Muscle of back (tissue), 11 donors: ENCODE measurements around the gene BANP. TPM values are rescaled to one million over a fixed set of nuclear protein-coding genes. Genes with fewer than 3 reads are reported as not detected.
A peak's percentile ranks its signal among the peaks of the same experiment; 100 is the strongest.
"Not testable (repeated sequence)": the region's sequence is repeated elsewhere in the genome, so short reads cannot be mapped to it uniquely, and the experiment has no call there.

Experiments used
- DNase-seq, 3 donors: peaks; one replicate each; pipeline versions ENCODE4 v3.0.0 to v3.0.0-alpha.2; 2013
- polyA plus RNA-seq, 10 donors: library from polyadenylated mRNA; unstranded; fragments of 120-200 nt; gene quantifications; one replicate each; pipeline ENCODE4 v1.2.1, GENCODE V29; 2013; ENCODE audit not compliant: insufficient read length in 10 of 10

BANP gene
- polyA plus RNA-seq, 10 donors: 10.4 to 15.2 (median 13.2) TPM

GRCh38 chr16:88014252-88014781 is 63.1 kb downstream of the BANP start:
- DNase-seq: no peak

DNA sequence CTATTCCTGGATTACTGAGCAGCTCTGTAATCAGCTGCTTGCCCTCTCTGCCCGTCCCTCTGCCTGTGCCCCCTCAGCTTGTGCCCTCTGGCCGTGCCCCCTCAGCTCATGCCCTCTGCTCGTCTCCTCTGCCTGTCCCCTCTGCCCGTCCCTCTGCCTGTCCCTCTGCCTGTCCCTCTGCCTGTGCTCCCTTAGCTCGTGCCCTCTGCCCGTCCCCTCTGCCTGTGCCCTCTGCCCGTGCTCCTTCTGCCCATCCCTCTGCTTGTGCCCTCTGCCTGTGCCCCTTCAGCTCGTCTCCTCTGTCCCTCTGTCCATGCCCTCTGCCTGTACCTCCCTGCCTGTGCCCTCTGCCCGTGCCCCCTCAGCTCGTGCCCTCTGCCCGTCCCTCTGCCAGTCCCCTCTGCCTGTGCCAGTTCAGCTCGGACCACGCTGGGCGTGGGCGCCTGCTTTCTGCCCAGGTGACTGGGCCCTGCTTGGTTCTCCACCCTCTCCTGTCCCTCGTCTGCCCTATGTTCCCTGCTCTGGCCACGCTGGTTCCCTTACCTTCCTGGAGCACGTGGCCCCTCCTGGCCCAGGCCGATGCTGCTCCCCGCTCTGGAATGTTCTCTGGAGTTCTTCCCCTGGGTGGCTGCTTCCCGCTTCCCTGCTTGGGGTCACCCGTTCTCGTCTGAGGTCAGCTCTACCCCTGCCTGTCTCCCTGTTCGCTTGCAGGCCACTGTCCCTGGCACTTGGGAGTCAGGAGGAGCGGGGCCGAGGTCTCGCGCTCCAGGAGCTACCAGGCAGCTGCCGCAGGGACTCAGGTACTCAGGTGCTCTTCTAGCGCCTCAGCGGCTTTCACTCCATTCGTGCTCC is 63.9 kb downstream of the BANP start:
- DNase-seq: no peak

- no peak for DNase-seq
Measured at GRCh38 chr16:88015806-88016140, 64.5 kb downstream of the BANP start.

DNA sequence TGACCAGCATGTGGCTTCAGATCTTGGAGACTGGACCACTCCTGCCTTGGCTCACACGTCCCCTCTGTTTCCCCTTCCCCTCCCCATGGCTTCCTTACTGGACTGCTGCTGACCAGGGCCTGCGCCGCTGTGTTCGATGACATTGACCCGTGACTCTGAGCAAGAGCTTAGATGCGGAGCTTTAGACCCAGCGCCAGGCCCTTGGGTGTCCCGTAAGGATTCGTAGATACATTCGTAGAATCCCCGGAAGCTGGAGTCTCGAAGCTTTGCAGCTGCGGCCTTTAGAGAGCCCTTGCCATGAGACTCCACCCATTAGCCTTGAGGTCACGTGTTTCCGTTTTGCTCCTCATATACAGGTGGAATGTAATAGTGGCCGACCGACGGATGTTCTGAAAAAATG is 65.2 kb downstream of the BANP start:
- DNase-seq: not testable (repeated sequence)

GRCh38 chr16:88016964-88017363 is 65.7 kb downstream of the BANP start:
- no peak for DNase-seq

DNA sequence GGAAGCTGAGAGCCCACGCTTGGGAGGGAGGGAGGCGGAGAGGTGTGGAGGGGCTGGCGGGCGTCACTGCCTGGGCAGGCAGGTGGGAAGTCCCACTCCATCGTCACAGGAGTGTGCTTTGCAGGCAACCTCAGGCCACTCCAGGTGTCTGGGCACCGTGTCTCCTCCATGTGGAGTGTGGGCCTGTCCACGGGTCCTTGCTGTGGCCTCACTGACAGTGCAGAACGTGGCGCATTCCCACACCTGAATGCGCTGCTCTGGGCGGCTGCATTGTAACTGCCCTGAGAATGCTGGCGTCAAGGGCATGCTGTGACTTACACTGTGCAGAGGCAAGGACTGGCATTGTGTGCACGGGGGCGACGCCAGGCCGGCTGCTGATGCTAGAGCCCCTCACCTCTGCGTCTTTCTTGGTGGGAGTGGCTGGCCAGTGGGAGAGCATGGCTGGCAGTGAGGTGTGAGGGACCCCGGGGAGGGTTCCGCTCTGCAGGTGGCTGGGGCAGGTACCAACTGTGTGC is 66.4 kb downstream of the BANP start:
- no peak for DNase-seq

DNA sequence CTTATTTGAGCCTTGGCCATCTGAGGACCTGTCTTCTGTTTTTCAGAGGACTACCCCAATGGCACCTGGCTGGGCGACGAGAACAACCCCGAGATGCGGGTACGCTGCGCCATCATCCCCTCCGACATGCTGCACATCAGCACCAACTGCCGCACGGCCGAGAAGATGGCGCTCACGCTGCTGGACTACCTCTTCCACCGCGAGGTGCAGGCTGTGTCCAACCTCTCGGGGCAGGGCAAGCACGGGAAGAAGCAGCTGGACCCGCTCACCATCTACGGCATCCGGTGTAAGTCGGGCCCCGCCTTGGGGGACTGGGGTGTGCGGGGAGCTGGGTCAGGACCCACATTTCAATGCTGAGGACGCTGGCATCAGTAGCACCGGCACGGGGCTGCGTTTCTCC is 67.1 kb downstream of the BANP start:
- DNase-seq: not testable (repeated sequence)

- not testable (repeated sequence) for DNase-seq
Measured at GRCh38 chr16:88019041-88019820, 68.0 kb downstream of the BANP start.

- no peak for DNase-seq
Measured at GRCh38 chr16:88019821-88020515, 68.7 kb downstream of the BANP start.

- no peak for DNase-seq
Measured at GRCh38 chr16:88020516-88020885, 69.3 kb downstream of the BANP start.

GRCh38 chr16:88021041-88021970 is 70.1 kb downstream of the BANP start:
- DNase-seq: not testable (repeated sequence)

DNA sequence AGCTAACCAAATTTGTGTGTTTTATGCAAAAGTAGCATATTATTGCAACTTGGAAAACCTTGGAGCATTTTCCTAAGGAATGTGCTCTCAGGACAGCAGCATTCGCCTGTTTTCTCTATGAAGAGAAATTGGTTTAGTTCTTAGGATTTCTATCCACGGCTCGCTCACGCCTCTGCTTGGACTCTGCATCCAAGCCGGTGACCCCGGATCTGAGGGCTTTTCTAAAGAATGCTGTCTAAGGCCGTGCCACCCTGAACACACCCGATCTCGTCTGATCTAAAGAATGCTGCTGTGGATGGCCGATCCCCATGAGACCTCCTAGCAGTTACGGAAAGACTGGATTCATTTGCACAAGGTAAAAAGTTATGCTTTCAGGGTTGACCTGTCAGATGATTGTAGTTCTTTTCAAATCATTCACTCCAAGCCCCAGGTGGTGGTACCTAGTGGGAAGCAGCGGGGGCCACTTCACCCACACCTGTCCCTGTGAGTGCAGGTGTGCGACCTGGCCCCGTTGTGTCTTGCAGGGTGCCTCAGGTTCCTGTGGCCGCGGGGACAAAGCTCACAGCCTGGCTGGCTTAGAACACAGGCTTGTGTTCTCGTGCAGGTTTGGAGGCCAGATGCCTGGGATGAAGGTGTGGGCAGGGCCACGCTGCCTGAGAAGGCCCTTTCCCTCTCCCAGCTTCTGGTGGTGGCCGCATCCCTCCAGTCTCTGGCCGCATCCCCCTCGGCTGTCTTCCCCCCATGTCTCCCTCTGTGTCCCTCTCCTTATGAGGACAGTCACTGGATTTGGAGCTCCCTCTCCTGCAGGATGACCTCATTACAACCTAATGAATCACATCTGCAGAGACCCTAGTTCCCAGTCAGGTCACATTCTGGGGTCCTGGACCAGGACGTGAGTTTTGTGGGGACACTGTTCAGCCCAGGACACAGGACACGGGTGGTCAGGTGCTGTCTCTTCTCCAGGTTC is 71.1 kb downstream of the BANP start:
- DNase-seq: no peak

GRCh38 chr16:88023366-88023765 is 72.1 kb downstream of the BANP start:
- DNase-seq: no peak

GRCh38 chr16:88023786-88024185 is 72.6 kb downstream of the BANP start:
- no peak for DNase-seq

- DNase-seq: peak in 2 of 3 donors; percentile 55 to 72
Measured at GRCh38 chr16:88024491-88025085, 73.4 kb downstream of the BANP start.

DNA sequence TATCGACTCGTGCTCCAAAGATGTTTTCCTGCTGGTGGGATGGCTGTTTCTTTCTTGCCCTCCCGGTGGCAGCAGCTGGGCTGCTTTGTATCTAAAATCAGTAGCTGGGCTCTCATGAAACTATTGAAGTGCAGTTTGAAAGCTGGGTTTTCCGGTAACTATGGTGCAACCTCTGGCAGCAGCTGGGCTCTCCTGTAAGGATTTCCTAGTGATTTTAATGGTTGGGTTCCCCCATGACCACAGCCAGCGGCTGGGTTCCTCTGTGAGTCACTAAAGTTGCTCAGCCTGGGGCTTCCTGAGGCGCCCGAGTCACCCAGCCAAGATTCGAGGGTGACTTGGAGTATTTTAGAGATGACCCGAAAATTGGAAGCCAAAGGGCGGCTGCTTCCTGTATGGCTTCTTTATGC is 73.9 kb downstream of the BANP start:
- peak in 2 of 3 donors; percentile 21 to 53 for DNase-seq

DNA sequence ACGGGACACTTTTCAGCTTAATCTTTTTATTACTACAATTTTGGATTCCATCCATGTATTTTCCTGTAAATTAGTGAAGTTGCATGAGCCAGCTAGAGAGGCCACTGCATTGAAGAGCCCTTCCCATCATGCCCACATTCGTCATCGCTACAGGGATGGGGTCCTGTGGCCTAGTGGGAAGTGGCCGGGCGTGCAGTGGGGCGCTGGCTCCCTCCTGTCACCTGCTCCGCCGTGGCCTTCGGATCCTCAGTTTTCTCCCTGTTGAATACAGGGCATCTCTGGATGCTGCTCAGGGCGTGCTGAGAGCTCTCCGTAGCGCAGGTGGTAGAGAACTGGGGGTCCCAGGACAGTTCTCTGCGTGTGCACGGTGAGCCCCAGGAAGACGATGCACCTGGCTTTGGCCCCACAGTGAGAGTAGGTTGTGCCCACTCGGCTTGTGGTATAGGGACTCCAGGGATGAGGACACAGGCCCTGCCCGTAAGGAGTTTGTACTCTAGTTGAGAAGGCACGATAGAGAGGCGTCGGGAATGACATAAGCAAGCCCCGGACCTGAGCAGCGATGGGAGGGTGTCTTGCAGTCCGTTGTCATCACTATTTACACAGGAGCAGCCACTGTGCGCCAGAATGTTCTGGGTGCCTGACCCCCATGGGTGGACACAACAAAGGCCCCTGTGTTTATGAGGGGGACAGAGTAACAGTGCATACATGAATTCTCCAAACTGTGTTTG is 74.8 kb downstream of the BANP start:
- not testable (repeated sequence) for DNase-seq
